ENCODE results near the gene IQCE. TPM values are rescaled to one million over a fixed set of nuclear protein-coding genes. Genes with fewer than 3 reads are reported as not detected.

Gene IQCE
- polyA plus RNA-seq, 1 donor from 2014 or later = 21.2 TPM

GRCh38 chr7:2629746-2630681 lies 71.2 kb downstream of the IQCE start:
- Histone ChIP-seq H3K36me3 (ENCODE audit: insufficient read depth, low read length) (no peaks in the 10 kb centered on the region), H3F3A (ENCODE audit: insufficient read depth, low read length, poor library complexity, severe bottlenecking) (no peaks in the 10 kb centered on the region), H2AFZ (ENCODE audit: low read depth, low read length) (no peak overlapping the region), H4K20me1 (ENCODE audit: insufficient read depth) (peaks cover 23% of the 10 kb centered on the region), H3K9me2 (ENCODE audit: insufficient read depth, low read length) (no peaks in the 10 kb centered on the region), H3K4me2 (ENCODE audit: low read length) (no peak overlapping the region), H3K9ac (ENCODE audit: low read length) (no peak overlapping the region), H3K27ac (ENCODE audit: low read length) (no peak overlapping the region), H3K79me2 (replicated peaks; ENCODE audit: insufficient read depth, low read length) (peaks cover 31% of the 10 kb centered on the region), H3K9me3 (ENCODE audit: low read length) (no peaks in the 10 kb centered on the region), H3K27me3 (ENCODE audit: insufficient read depth, low read depth, low read length) (no peaks in the 10 kb centered on the region), H3K4me3 (ENCODE audit: low read length) (no peak overlapping the region)
- TF ChIP-seq CTCF (IDR thresholded peaks at IDR 0.05; ENCODE audit: poor library complexity, severe bottlenecking) = no peak
- TF ChIP-seq POLR2AphosphoS5 (IDR thresholded peaks at IDR 0.05) = no peak
- no peak for TF ChIP-seq TAF1 (IDR thresholded peaks at IDR 0.05; ENCODE audit: low read depth)
- TF ChIP-seq MXI1 (conservative IDR thresholded peaks at IDR 0.05; ENCODE audit: poor library complexity, severe bottlenecking) = no peak
- TF ChIP-seq RAD21 (conservative IDR thresholded peaks at IDR 0.05) = no peak
- no peak for TF ChIP-seq SMC3 (conservative IDR thresholded peaks at IDR 0.05; ENCODE audit: poor library complexity)
- no peak for TF ChIP-seq EP300 (conservative IDR thresholded peaks at IDR 0.05; ENCODE audit: poor library complexity, severe bottlenecking)
- TF ChIP-seq, protein P1, sequence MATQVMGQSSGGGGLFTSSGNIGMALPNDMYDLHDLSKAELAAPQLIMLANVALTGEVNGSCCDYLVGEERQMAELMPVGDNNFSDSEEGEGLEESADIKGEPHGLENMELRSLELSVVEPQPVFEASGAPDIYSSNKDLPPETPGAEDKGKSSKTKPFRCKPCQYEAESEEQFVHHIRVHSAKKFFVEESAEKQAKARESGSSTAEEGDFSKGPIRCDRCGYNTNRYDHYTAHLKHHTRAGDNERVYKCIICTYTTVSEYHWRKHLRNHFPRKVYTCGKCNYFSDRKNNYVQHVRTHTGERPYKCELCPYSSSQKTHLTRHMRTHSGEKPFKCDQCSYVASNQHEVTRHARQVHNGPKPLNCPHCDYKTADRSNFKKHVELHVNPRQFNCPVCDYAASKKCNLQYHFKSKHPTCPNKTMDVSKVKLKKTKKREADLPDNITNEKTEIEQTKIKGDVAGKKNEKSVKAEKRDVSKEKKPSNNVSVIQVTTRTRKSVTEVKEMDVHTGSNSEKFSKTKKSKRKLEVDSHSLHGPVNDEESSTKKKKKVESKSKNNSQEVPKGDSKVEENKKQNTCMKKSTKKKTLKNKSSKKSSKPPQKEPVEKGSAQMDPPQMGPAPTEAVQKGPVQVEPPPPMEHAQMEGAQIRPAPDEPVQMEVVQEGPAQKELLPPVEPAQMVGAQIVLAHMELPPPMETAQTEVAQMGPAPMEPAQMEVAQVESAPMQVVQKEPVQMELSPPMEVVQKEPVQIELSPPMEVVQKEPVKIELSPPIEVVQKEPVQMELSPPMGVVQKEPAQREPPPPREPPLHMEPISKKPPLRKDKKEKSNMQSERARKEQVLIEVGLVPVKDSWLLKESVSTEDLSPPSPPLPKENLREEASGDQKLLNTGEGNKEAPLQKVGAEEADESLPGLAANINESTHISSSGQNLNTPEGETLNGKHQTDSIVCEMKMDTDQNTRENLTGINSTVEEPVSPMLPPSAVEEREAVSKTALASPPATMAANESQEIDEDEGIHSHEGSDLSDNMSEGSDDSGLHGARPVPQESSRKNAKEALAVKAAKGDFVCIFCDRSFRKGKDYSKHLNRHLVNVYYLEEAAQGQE (IDR thresholded peaks at IDR 0.05; ENCODE audit: borderline replicate concordance) = no peak
- no peak for TF ChIP-seq EZH2 (IDR thresholded peaks at IDR 0.05; ENCODE audit: borderline replicate concordance, insufficient read depth, low read length, poor library complexity, severe bottlenecking)

- no peak within 1 kb of the TSS for H2AFZ ChIP-seq (ENCODE audit: low read depth, low read length)
- peaks cover 44% of the 10 kb centered on the region for H4K20me1 ChIP-seq (ENCODE audit: insufficient read depth)
Measured at GRCh38 chr7:2631946-2632732, 73.4 kb downstream of the IQCE start, which contains the start of gene TTYH3. TTYH3 (plus strand) TSS chr7:2631986; CDS start chr7:2632156, 170 bp downstream.

More at GRCh38 chr7:2631946-2632732, 73.4 kb downstream of the IQCE start, which contains the start of gene TTYH3:
- H3K36me3 ChIP-seq (ENCODE audit: insufficient read depth, low read length) = no peaks in the 10 kb centered on the region
- peak within 1 kb of the TSS; percentile 97 for H3K9ac ChIP-seq (ENCODE audit: low read length)
- peak within 1 kb of the TSS; percentile 78 for H3K27ac ChIP-seq (ENCODE audit: low read length)
- peak within 1 kb of the TSS; percentile 60 for H3K4me2 ChIP-seq (ENCODE audit: low read length)
- no peaks in the 10 kb centered on the region for H3K27me3 ChIP-seq (ENCODE audit: insufficient read depth, low read depth, low read length)
- H3K4me3 ChIP-seq (ENCODE audit: low read length) = peak within 1 kb of the TSS; percentile 93
- H3F3A ChIP-seq (ENCODE audit: insufficient read depth, low read length, poor library complexity, severe bottlenecking) = no peaks in the 10 kb centered on the region
- H3K79me2 ChIP-seq (replicated peaks; ENCODE audit: insufficient read depth, low read length) = peaks cover 51% of the 10 kb centered on the region
- H3K9me3 ChIP-seq (ENCODE audit: low read length) = no peaks in the 10 kb centered on the region
- TF ChIP-seq RAD21 (conservative IDR thresholded peaks at IDR 0.05) (no peak), TAF1 (IDR thresholded peaks at IDR 0.05; ENCODE audit: low read depth) (peak; percentile 43), EP300 (conservative IDR thresholded peaks at IDR 0.05; ENCODE audit: poor library complexity, severe bottlenecking) (no peak), EZH2 (IDR thresholded peaks at IDR 0.05; ENCODE audit: borderline replicate concordance, insufficient read depth, low read length, poor library complexity, severe bottlenecking) (no peak), POLR2AphosphoS5 (IDR thresholded peaks at IDR 0.05) (no peak), CTCF (IDR thresholded peaks at IDR 0.05; ENCODE audit: poor library complexity, severe bottlenecking) (no peak), SMC3 (conservative IDR thresholded peaks at IDR 0.05; ENCODE audit: poor library complexity) (no peak), MXI1 (conservative IDR thresholded peaks at IDR 0.05; ENCODE audit: poor library complexity, severe bottlenecking) (peak; percentile 25)
- TF ChIP-seq, protein P1 (IDR thresholded peaks at IDR 0.05; ENCODE audit: borderline replicate concordance) = no peak
- H3K9me2 ChIP-seq (ENCODE audit: insufficient read depth, low read length) = no peaks in the 10 kb centered on the region

Data from neural cell (in vitro differentiated cells).